ENCODE measurements around the gene TTC12. TPM values are rescaled to one million over a fixed set of nuclear protein-coding genes. Genes with fewer than 3 reads are reported as not detected.

Gene TTC12
- polyA plus RNA-seq, 1 donor (not counting 4 experiments of a cell fraction or from before 2014, with no cell fraction given): 27.3 TPM

- peaks cover 2% of the 10 kb centered on the region for H3K4me1 ChIP-seq (ENCODE audit: control insufficient read depth, extremely low read depth, insufficient read depth, low read length)
- no peaks in the 10 kb centered on the region for H3K79me2 ChIP-seq (ENCODE audit: control insufficient read depth, insufficient read depth, low read length)
- dilution Hi-C loops (cut with MboI; ENCODE audit: extremely low pct_ligation_motif_present, low sequenced_read_pairs): no loop called here
- H3K4me3 ChIP-seq (ENCODE audit: control insufficient read depth in 2 of 3, extremely low read depth in 1 of 3, insufficient read depth in 2 of 3, low read depth in 1 of 3, low read length in 3 of 3): no peak overlapping the region
- FAIRE-seq: no peak
- no peak overlapping the region for H3K9ac ChIP-seq (ENCODE audit: control insufficient read depth, extremely low read depth, insufficient read depth, low read length)
- no peaks in the 10 kb centered on the region for H3K9me1 ChIP-seq (ENCODE audit: control insufficient read depth, extremely low read depth, insufficient read depth, low read length)
- H2AFZ ChIP-seq (ENCODE audit: control insufficient read depth, low read length): no peak overlapping the region
- no peaks in the 10 kb centered on the region for H3K27me3 ChIP-seq (ENCODE audit: control insufficient read depth, extremely low read depth, insufficient read depth, low read length)
- DNase-seq (ENCODE audit: low read depth, low spot score): no peak
- no peaks in the 10 kb centered on the region for H3K9me3 ChIP-seq (ENCODE audit: control insufficient read depth, low read depth, low read length)
- TF ChIP-seq CTCF (optimal IDR thresholded peaks at IDR 0.05 in 1 of 3, IDR thresholded peaks at IDR 0.05 in 1 of 3, conservative IDR thresholded peaks at IDR 0.05 in 1 of 3; ENCODE audit: extremely low read depth in 1 of 3, insufficient read depth in 2 of 3, low read length in 3 of 3): no peak
- TF ChIP-seq EZH2 (IDR thresholded peaks at IDR 0.05; ENCODE audit: low read length): no peak
- peaks cover 18 to 20% of the 10 kb centered on the region in 2 experiments for H3K36me3 ChIP-seq (ENCODE audit: control insufficient read depth in 2 of 2, extremely low read depth in 1 of 2, insufficient read depth in 2 of 2, low read length in 2 of 2)
- no peak overlapping the region for H3K27ac ChIP-seq (ENCODE audit: control insufficient read depth, insufficient read depth, low read length)
- H4K20me1 ChIP-seq (ENCODE audit: control insufficient read depth, extremely low read depth, insufficient read depth, low read length): no peaks in the 10 kb centered on the region
- H3K4me2 ChIP-seq (ENCODE audit: control insufficient read depth, extremely low read depth, insufficient read depth, low read depth, low read length): no peak overlapping the region
Measured at GRCh38 chr11:113324250-113324649, 9.9 kb downstream of the TTC12 start.

- Histone ChIP-seq H3K79me2 (ENCODE audit: control insufficient read depth, insufficient read depth, low read length) (no peaks in the 10 kb centered on the region), H3K9ac (ENCODE audit: control insufficient read depth, extremely low read depth, insufficient read depth, low read length) (no peak overlapping the region), H3K4me1 (ENCODE audit: control insufficient read depth, extremely low read depth, insufficient read depth, low read length) (no peaks in the 10 kb centered on the region), H3K27ac (ENCODE audit: control insufficient read depth, insufficient read depth, low read length) (no peak overlapping the region), H2AFZ (ENCODE audit: control insufficient read depth, low read length) (no peak overlapping the region), H3K9me3 (ENCODE audit: control insufficient read depth, low read depth, low read length) (no peaks in the 10 kb centered on the region), H3K27me3 (ENCODE audit: control insufficient read depth, extremely low read depth, insufficient read depth, low read length) (no peaks in the 10 kb centered on the region), H3K4me2 (ENCODE audit: control insufficient read depth, extremely low read depth, insufficient read depth, low read depth, low read length) (no peak overlapping the region), H3K4me3 (ENCODE audit: control insufficient read depth in 2 of 3, extremely low read depth in 1 of 3, insufficient read depth in 2 of 3, low read depth in 1 of 3, low read length in 3 of 3) (no peak overlapping the region), H3K9me1 (ENCODE audit: control insufficient read depth, extremely low read depth, insufficient read depth, low read length) (no peaks in the 10 kb centered on the region), H4K20me1 (ENCODE audit: control insufficient read depth, extremely low read depth, insufficient read depth, low read length) (no peaks in the 10 kb centered on the region), H3K36me3 (ENCODE audit: control insufficient read depth in 2 of 2, extremely low read depth in 1 of 2, insufficient read depth in 2 of 2, low read length in 2 of 2) (peaks cover 19 to 28% of the 10 kb centered on the region in 2 experiments)
- dilution Hi-C loops (cut with MboI; ENCODE audit: extremely low pct_ligation_motif_present, low sequenced_read_pairs): no loop called here
- no peak for FAIRE-seq
- no peak for TF ChIP-seq EZH2 (IDR thresholded peaks at IDR 0.05; ENCODE audit: low read length)
- TF ChIP-seq CTCF (optimal IDR thresholded peaks at IDR 0.05 in 1 of 3, IDR thresholded peaks at IDR 0.05 in 1 of 3, conservative IDR thresholded peaks at IDR 0.05 in 1 of 3; ENCODE audit: extremely low read depth in 1 of 3, insufficient read depth in 2 of 3, low read length in 3 of 3): no peak
- DNase-seq (ENCODE audit: low read depth, low spot score): no peak
Measured at GRCh38 chr11:113329725-113330124, 15.3 kb downstream of the TTC12 start.

Measured in keratinocyte (primary cell).